Epithelial cell of proximal tubule (primary cell): ENCODE results near the gene BTG4. TPM values are rescaled to one million over a fixed set of nuclear protein-coding genes. Genes with fewer than 3 reads are reported as not detected.

Experiments used
- DNase-seq: peaks from one replicate; pipeline ENCODE4 v3.0.0-alpha.2; 2011; ENCODE audit warnings: low read depth
- H3K4me3 ChIP-seq: 2 replicates; pipeline ENCODE4 v1.5.1; 2011; ENCODE audit warnings: low read depth, mild to moderate bottlenecking, low read length
- CTCF ChIP-seq: conservative IDR thresholded peaks from 2 replicates; pipeline ENCODE4 v1.5.1; 2012; ENCODE audit warnings: low read depth, mild to moderate bottlenecking, low read length
- total RNA-seq: library from RNA; depleted of rRNA; stranded (reverse); fragments of >200 nt; gene quantifications from 2 replicates; pipeline ENCODE4 v1.2.3, GENCODE V29; 2015

BTG4 gene
- total RNA-seq, 1 donor from 2014 or later, result not detected

- H3K4me3 ChIP-seq, result no peak overlapping the region
- DNase-seq, result no peak
- no peak for TF ChIP-seq CTCF
Observed at GRCh38 chr11:111499483-111499882, 12.7 kb downstream of the BTG4 start.

GRCh38 chr11:111494040-111494439, 18.1 kb downstream of the BTG4 start:
- DNase-seq, result no peak
- no peak for TF ChIP-seq CTCF
- no peak overlapping the region for H3K4me3 ChIP-seq

- no peak for DNase-seq
- no peak for TF ChIP-seq CTCF
- H3K4me3 ChIP-seq, result no peak overlapping the region
Observed at GRCh38 chr11:111490496-111490895, 21.7 kb downstream of the BTG4 start.

- TF ChIP-seq CTCF, result no peak
- DNase-seq, result no peak
- H3K4me3 ChIP-seq, result no peak overlapping the region
Observed at GRCh38 chr11:111483431-111483830, 28.8 kb downstream of the BTG4 start.

GRCh38 chr11:111479666-111480065, 32.5 kb downstream of the BTG4 start:
- no peak for DNase-seq

GRCh38 chr11:111477898-111478297, 34.3 kb downstream of the BTG4 start:
- DNase-seq, result no peak
- H3K4me3 ChIP-seq, result no peak overlapping the region
- TF ChIP-seq CTCF, result no peak

More at GRCh38 chr11:111479666-111480065, 32.5 kb downstream of the BTG4 start:
- no peak overlapping the region for H3K4me3 ChIP-seq
- no peak for TF ChIP-seq CTCF

GRCh38 chr11:111476956-111477355, 35.2 kb downstream of the BTG4 start:
- H3K4me3 ChIP-seq, result no peak overlapping the region
- TF ChIP-seq CTCF, result no peak

More at GRCh38 chr11:111476956-111477355, 35.2 kb downstream of the BTG4 start:
- DNase-seq, result no peak
